GM18505 (cell line): ENCODE data around the gene SOX2.
"Not testable (repeated sequence)": the region's sequence is repeated elsewhere in the genome, so short reads cannot be mapped to it uniquely, and the experiment has no call there.

Experiments
- ATAC-seq: cut with Tn5 transposase; IDR thresholded peaks from one replicate; pipeline ENCODE4 v1.9.1; 2021; ENCODE audit not compliant: unreplicated experiment
- POLR2A ChIP-seq: IDR thresholded peaks from 4 replicates; pipeline ENCODE4 v1.6.1; 2011; ENCODE audit warnings: borderline replicate concordance; ENCODE audit not compliant: insufficient read depth, insufficient read length; ENCODE audit errors: extremely low read depth

The SOX2 gene

GRCh38 chr3:181739628-181740027 lies 27.9 kb downstream of the SOX2 start:
- ATAC-seq: no peak
- no peak for TF ChIP-seq POLR2A

DNA sequence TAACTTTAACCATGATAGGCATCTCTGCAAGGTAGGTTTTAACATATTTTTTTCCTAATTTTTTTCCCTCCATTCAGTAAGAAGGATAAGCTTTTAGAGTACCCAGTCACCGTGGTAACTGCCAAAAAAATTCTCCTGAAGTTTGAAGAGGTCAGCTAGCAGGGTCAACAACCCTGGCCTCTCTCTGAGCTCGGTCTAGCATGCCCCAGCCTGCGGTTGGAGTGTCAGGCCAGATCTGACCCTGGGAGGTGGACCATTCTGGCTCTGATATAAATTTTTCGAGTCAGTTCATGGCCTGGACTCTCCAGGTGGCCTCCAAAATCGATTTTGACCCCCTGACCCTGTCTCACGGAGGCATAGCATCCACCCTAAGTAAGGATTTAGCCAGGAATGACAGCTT lies 29.7 kb downstream of the SOX2 start:
- no peak for ATAC-seq
- TF ChIP-seq POLR2A: no peak

DNA sequence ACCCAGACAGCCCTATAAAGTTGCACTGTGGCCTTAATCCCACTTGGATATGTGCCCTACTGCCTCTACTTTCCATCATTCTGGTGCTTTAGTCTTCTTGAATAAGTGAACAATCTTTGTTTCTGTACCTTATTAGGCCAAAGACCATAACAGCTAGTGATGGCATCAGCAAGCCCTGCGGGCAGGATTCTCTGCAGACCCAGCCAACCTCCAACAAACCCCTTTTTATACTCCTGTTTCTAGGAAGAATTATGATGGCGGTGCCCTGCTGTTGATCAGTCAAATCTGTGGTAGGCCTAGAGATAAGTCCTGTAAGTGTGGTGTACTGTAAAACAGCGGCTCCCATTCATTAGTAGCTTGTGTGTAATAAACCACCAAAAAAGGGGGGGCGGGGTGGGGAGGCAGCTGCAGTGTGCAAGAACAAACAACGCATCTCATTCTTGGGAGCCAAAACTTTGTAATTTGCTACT lies 40.5 kb downstream of the SOX2 start:
- ATAC-seq: no peak
- no peak for TF ChIP-seq POLR2A

GRCh38 chr3:181753391-181753790 lies 41.7 kb downstream of the SOX2 start:
- no peak for TF ChIP-seq POLR2A
- ATAC-seq: no peak

- ATAC-seq: no peak
- TF ChIP-seq POLR2A: no peak
These were observed 44.2 kb downstream of the SOX2 start for GRCh38 chr3:181755959-181756358.

DNA sequence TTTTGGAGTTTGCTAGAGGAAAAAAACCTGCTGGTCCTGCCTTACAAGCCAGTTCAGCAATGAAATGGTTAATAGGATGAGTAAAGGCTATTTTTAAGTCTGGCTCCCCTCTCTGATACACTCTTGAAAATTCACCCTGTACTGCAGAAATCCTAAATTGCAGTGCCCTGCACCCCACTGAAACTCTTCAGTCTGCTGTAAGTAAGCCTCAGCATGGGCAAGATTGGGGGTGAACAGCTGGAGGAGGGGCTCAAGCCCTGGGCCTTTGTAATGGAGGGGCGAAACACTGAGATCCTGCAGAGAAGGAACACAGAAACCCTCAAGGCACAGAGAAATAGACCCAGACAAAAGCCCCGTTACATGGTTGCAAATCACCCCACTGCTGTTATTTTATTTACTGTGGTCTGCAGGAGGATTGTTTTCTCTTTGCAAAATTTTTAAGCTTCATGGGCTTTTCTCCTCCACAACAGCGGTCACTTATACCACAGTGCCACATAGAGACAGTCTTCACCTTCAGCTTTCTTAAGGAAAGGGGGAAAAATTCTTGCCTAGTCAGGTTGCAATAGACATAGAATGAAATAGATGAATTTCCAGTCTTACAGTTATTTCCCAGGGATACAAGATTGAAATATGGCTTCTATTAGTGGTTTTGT lies 45.0 kb downstream of the SOX2 start:
- ATAC-seq: no peak
- TF ChIP-seq POLR2A: no peak

- TF ChIP-seq POLR2A: no peak
- ATAC-seq: no peak
These were observed 46.1 kb downstream of the SOX2 start for GRCh38 chr3:181757694-181758306.

GRCh38 chr3:181761906-181762305 lies 50.2 kb downstream of the SOX2 start:
- TF ChIP-seq POLR2A: no peak
- no peak for ATAC-seq

DNA sequence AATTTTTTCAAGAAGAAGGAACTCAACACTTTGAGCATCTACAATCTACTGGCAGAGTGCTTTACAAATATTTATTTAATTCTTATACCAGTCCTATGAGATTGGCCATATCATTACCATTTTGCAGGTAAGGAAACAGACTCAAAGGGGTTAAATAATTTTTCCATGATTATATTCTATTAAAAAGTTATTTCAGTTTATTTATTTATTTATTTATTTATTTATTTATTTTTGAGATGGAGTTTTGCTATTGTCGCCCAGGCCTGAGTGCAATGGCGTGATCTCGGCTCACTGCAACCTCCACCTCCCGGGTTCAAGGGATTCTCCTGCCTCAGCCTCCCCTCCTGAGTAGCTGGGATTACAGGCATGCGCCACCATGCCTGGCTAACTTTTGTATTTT lies 52.3 kb downstream of the SOX2 start:
- not testable (repeated sequence) for ATAC-seq
